ENCODE data around the gene STAT4.
A peak's percentile ranks its signal among the peaks of the same experiment; 100 is the strongest.

Gene STAT4

GRCh38 chr2:191003405-191004309, 147.1 kb downstream of the STAT4 start:
- Histone ChIP-seq H3K14ac (ENCODE audit: low read length in 2 of 2) (no peak overlapping the region), H3K4me3 (ENCODE audit: insufficient read depth in 1 of 2, low read depth in 1 of 2, low read length in 2 of 2) (no peak overlapping the region), H2BK15ac (ENCODE audit: low read depth, poor library complexity, severe bottlenecking) (no peak overlapping the region), H3K36me3 (ENCODE audit: control insufficient read depth in 1 of 2, insufficient read depth in 2 of 2, low read depth in 1 of 2, low read length in 2 of 2) (peaks cover 34 to 100% of the 10 kb centered on the region in 2 experiments), H3K18ac (ENCODE audit: low read depth in 1 of 2, low read length in 2 of 2) (no peak overlapping the region), H3K4me1 (ENCODE audit: control insufficient read depth, insufficient read depth, low read depth, low read length) (no peaks in the 10 kb centered on the region), H2BK5ac (ENCODE audit: low read depth, low read length, poor library complexity, severe bottlenecking) (no peak overlapping the region), H2AK5ac (ENCODE audit: low read length, severe bottlenecking) (no peak overlapping the region), H3K27ac (ENCODE audit: low read length, poor library complexity, severe bottlenecking) (no peak overlapping the region), H3K27me3 (ENCODE audit: control insufficient read depth in 1 of 2, insufficient read depth in 1 of 2, low read length in 2 of 2) (no peaks in the 10 kb centered on the region), H3K4me2 (ENCODE audit: low read length, poor library complexity, severe bottlenecking) (no peak overlapping the region), H3K79me1 (replicated peaks; ENCODE audit: low read length, poor library complexity, severe bottlenecking) (peaks cover 25% of the 10 kb centered on the region), H4K8ac (ENCODE audit: low read length) (no peak overlapping the region), H3K9ac (ENCODE audit: low read length) (no peak overlapping the region), H2BK120ac (ENCODE audit: low read depth, low read length) (no peak overlapping the region), H4K91ac (ENCODE audit: low read length) (no peak overlapping the region), H2BK12ac (ENCODE audit: low read length in 2 of 2) (no peak overlapping the region), H3K4ac (ENCODE audit: low read depth in 1 of 2, low read length in 2 of 2) (no peak overlapping the region), H2AFZ (ENCODE audit: low read depth, low read length) (no peak overlapping the region), H3K9me3 (ENCODE audit: control insufficient read depth, low read length) (no peaks in the 10 kb centered on the region), H3K23ac (ENCODE audit: low read length in 2 of 2) (no peak overlapping the region)
- 100% methylated on average over 5 of the region's 6 CpGs for WGBS
- no peak for DNase-seq

GRCh38 chr2:191001624-191002023, 149.2 kb downstream of the STAT4 start:
- Histone ChIP-seq H3K27ac (ENCODE audit: low read length, poor library complexity, severe bottlenecking) (no peak overlapping the region), H2BK12ac (ENCODE audit: low read length in 2 of 2) (no peak overlapping the region)
- 100% methylated on average over 1 of the region's 3 CpGs for WGBS

GRCh38 chr2:191001032-191001431, 149.8 kb downstream of the STAT4 start:
- Histone ChIP-seq H2AK5ac (ENCODE audit: low read length, severe bottlenecking) (no peak overlapping the region), H3K23ac (ENCODE audit: low read length in 2 of 2) (no peak overlapping the region), H2BK120ac (ENCODE audit: low read depth, low read length) (no peak overlapping the region), H3K9me3 (ENCODE audit: control insufficient read depth, low read length) (no peaks in the 10 kb centered on the region), H2BK5ac (ENCODE audit: low read depth, low read length, poor library complexity, severe bottlenecking) (no peak overlapping the region), H3K18ac (ENCODE audit: low read depth in 1 of 2, low read length in 2 of 2) (no peak overlapping the region), H4K91ac (ENCODE audit: low read length) (no peak overlapping the region), H3K4me3 (ENCODE audit: insufficient read depth in 1 of 2, low read depth in 1 of 2, low read length in 2 of 2) (no peak overlapping the region), H3K27me3 (ENCODE audit: control insufficient read depth in 1 of 2, insufficient read depth in 1 of 2, low read length in 2 of 2) (no peaks in the 10 kb centered on the region), H2BK15ac (ENCODE audit: low read depth, poor library complexity, severe bottlenecking) (no peak overlapping the region), H3K27ac (ENCODE audit: low read length, poor library complexity, severe bottlenecking) (no peak overlapping the region), H3K79me1 (replicated peaks; ENCODE audit: low read length, poor library complexity, severe bottlenecking) (peaks cover 25% of the 10 kb centered on the region), H3K4me2 (ENCODE audit: low read length, poor library complexity, severe bottlenecking) (no peak overlapping the region), H3K4me1 (ENCODE audit: control insufficient read depth, insufficient read depth, low read depth, low read length) (no peaks in the 10 kb centered on the region), H2BK12ac (ENCODE audit: low read length in 2 of 2) (no peak overlapping the region), H2AFZ (ENCODE audit: low read depth, low read length) (no peak overlapping the region), H3K36me3 (ENCODE audit: control insufficient read depth in 1 of 2, insufficient read depth in 2 of 2, low read depth in 1 of 2, low read length in 2 of 2) (peaks cover 42 to 100% of the 10 kb centered on the region in 2 experiments), H3K14ac (ENCODE audit: low read length in 2 of 2) (no peak overlapping the region), H3K9ac (ENCODE audit: low read length) (peak overlapping the region; percentile 39), H3K4ac (ENCODE audit: low read depth in 1 of 2, low read length in 2 of 2) (no peak overlapping the region), H4K8ac (ENCODE audit: low read length) (no peak overlapping the region)
- WGBS, result 86% methylated on average over 2 of the region's 2 CpGs
- no peak for DNase-seq

More at GRCh38 chr2:191001624-191002023, 149.2 kb downstream of the STAT4 start:
- no peak overlapping the region for H2AK5ac ChIP-seq (ENCODE audit: low read length, severe bottlenecking)
- no peak overlapping the region for H4K91ac ChIP-seq (ENCODE audit: low read length)
- no peak overlapping the region for H3K23ac ChIP-seq (ENCODE audit: low read length in 2 of 2)
- H4K8ac ChIP-seq (ENCODE audit: low read length), result no peak overlapping the region
- no peaks in the 10 kb centered on the region for H3K27me3 ChIP-seq (ENCODE audit: control insufficient read depth in 1 of 2, insufficient read depth in 1 of 2, low read length in 2 of 2)
- H2BK15ac ChIP-seq (ENCODE audit: low read depth, poor library complexity, severe bottlenecking), result no peak overlapping the region
- H2BK120ac ChIP-seq (ENCODE audit: low read depth, low read length), result no peak overlapping the region
- no peak overlapping the region for H3K18ac ChIP-seq (ENCODE audit: low read depth in 1 of 2, low read length in 2 of 2)
- H3K4me2 ChIP-seq (ENCODE audit: low read length, poor library complexity, severe bottlenecking), result no peak overlapping the region
- no peak overlapping the region for H3K4me3 ChIP-seq (ENCODE audit: insufficient read depth in 1 of 2, low read depth in 1 of 2, low read length in 2 of 2)
- H3K36me3 ChIP-seq (ENCODE audit: control insufficient read depth in 1 of 2, insufficient read depth in 2 of 2, low read depth in 1 of 2, low read length in 2 of 2), result peaks cover 41 to 100% of the 10 kb centered on the region in 2 experiments
- DNase-seq, result no peak
- H3K9me3 ChIP-seq (ENCODE audit: control insufficient read depth, low read length), result no peaks in the 10 kb centered on the region
- H3K79me1 ChIP-seq (replicated peaks; ENCODE audit: low read length, poor library complexity, severe bottlenecking), result peaks cover 30% of the 10 kb centered on the region
- H2AFZ ChIP-seq (ENCODE audit: low read depth, low read length), result no peak overlapping the region
- no peak overlapping the region for H3K4ac ChIP-seq (ENCODE audit: low read depth in 1 of 2, low read length in 2 of 2)
- H2BK5ac ChIP-seq (ENCODE audit: low read depth, low read length, poor library complexity, severe bottlenecking), result no peak overlapping the region
- no peak overlapping the region for H3K14ac ChIP-seq (ENCODE audit: low read length in 2 of 2)
- H3K4me1 ChIP-seq (ENCODE audit: control insufficient read depth, insufficient read depth, low read depth, low read length), result no peaks in the 10 kb centered on the region
- peak overlapping the region; percentile 39 for H3K9ac ChIP-seq (ENCODE audit: low read length)

- Histone ChIP-seq H2BK120ac (ENCODE audit: low read depth, low read length) (no peak overlapping the region), H3K4me1 (ENCODE audit: control insufficient read depth, insufficient read depth, low read depth, low read length) (no peaks in the 10 kb centered on the region), H3K4me2 (ENCODE audit: low read length, poor library complexity, severe bottlenecking) (no peak overlapping the region), H2AK5ac (ENCODE audit: low read length, severe bottlenecking) (no peak overlapping the region), H3K4ac (ENCODE audit: low read depth in 1 of 2, low read length in 2 of 2) (no peak overlapping the region), H4K8ac (ENCODE audit: low read length) (no peak overlapping the region), H2BK12ac (ENCODE audit: low read length in 2 of 2) (no peak overlapping the region), H3K79me1 (replicated peaks; ENCODE audit: low read length, poor library complexity, severe bottlenecking) (peaks cover 20% of the 10 kb centered on the region), H2BK15ac (ENCODE audit: low read depth, poor library complexity, severe bottlenecking) (no peak overlapping the region), H3K14ac (ENCODE audit: low read length in 2 of 2) (no peak overlapping the region), H3K27ac (ENCODE audit: low read length, poor library complexity, severe bottlenecking) (no peak overlapping the region), H3K27me3 (ENCODE audit: control insufficient read depth in 1 of 2, insufficient read depth in 1 of 2, low read length in 2 of 2) (no peaks in the 10 kb centered on the region), H3K9me3 (ENCODE audit: control insufficient read depth, low read length) (no peaks in the 10 kb centered on the region), H3K4me3 (ENCODE audit: insufficient read depth in 1 of 2, low read depth in 1 of 2, low read length in 2 of 2) (no peak overlapping the region), H4K91ac (ENCODE audit: low read length) (no peak overlapping the region), H3K23ac (ENCODE audit: low read length in 2 of 2) (no peak overlapping the region), H3K36me3 (ENCODE audit: control insufficient read depth in 1 of 2, insufficient read depth in 2 of 2, low read depth in 1 of 2, low read length in 2 of 2) (peaks cover 44 to 100% of the 10 kb centered on the region in 2 experiments), H2AFZ (ENCODE audit: low read depth, low read length) (no peak overlapping the region), H3K9ac (ENCODE audit: low read length) (peak overlapping the region; percentile 39), H3K18ac (ENCODE audit: low read depth in 1 of 2, low read length in 2 of 2) (no peak overlapping the region), H2BK5ac (ENCODE audit: low read depth, low read length, poor library complexity, severe bottlenecking) (no peak overlapping the region)
- WGBS, result 97% methylated on average over 6 of the region's 9 CpGs
- no peak for DNase-seq
Observed at GRCh38 chr2:190999949-191000665, 150.7 kb downstream of the STAT4 start.

Data from mesenchymal stem cell (in vitro differentiated cells and primary cell).